Fibroblast of skin of abdomen (primary cell): Measurements from ENCODE around the gene HSPA1B.
"Not testable (repeated sequence)": the region's sequence is repeated elsewhere in the genome, so short reads cannot be mapped to it uniquely, and the experiment has no call there.

Experiments
- DNase-seq: peaks from one replicate; pipeline ENCODE4 v3.0.0-alpha.2; 2013

The HSPA1B gene

GRCh38 chr6:31860349-31860748 is 32.8 kb downstream of the HSPA1B start:
- DNase-seq = no peak

GRCh38 chr6:31861150-31861549 is 33.6 kb downstream of the HSPA1B start:
- DNase-seq = no peak

GRCh38 chr6:31861919-31862343 is 34.4 kb downstream of the HSPA1B start:
- no peak for DNase-seq

- DNase-seq = peak; percentile 100
These were observed 35.1 kb downstream of the HSPA1B start, which contains the start of gene NEU1 for GRCh38 chr6:31862344-31863235. TSS of gene NEU1 (minus strand) at chr6:31862821. CDS start at chr6:31862776, 45 bp downstream.

GRCh38 chr6:31864123-31864562 is 36.6 kb downstream of the HSPA1B start:
- not testable (repeated sequence) for DNase-seq

GRCh38 chr6:31864818-31865204 is 37.3 kb downstream of the HSPA1B start:
- no peak for DNase-seq

- DNase-seq = no peak
These were observed 37.9 kb downstream of the HSPA1B start for GRCh38 chr6:31865205-31866118.

- DNase-seq = not testable (repeated sequence)
These were observed 41.1 kb downstream of the HSPA1B start for GRCh38 chr6:31868658-31868971.

- no peak for DNase-seq
These were observed 41.8 kb downstream of the HSPA1B start for GRCh38 chr6:31869343-31869742.

- no peak for DNase-seq
These were observed 42.9 kb downstream of the HSPA1B start for GRCh38 chr6:31870385-31870921.

GRCh38 chr6:31871046-31871659 is 43.6 kb downstream of the HSPA1B start:
- peak; percentile 47 for DNase-seq

GRCh38 chr6:31874084-31874670 is 46.6 kb downstream of the HSPA1B start:
- DNase-seq = no peak

- DNase-seq = peak; percentile 29
These were observed 47.5 kb downstream of the HSPA1B start for GRCh38 chr6:31874836-31875572.

GRCh38 chr6:31875877-31876276 is 48.3 kb downstream of the HSPA1B start:
- no peak for DNase-seq

GRCh38 chr6:31876357-31876756 is 48.8 kb downstream of the HSPA1B start:
- DNase-seq = no peak

- no peak for DNase-seq
These were observed 49.6 kb downstream of the HSPA1B start for GRCh38 chr6:31877125-31877650.

GRCh38 chr6:31877651-31878161 is 50.2 kb downstream of the HSPA1B start:
- DNase-seq = no peak

GRCh38 chr6:31878222-31878621 is 50.7 kb downstream of the HSPA1B start:
- no peak for DNase-seq

- no peak for DNase-seq
These were observed 51.2 kb downstream of the HSPA1B start, which contains the start of gene SLC44A4 for GRCh38 chr6:31878726-31879125. TSS of gene SLC44A4 (minus strand) at chr6:31878997. CDS start at chr6:31878980, 17 bp downstream.

GRCh38 chr6:31879143-31879542 is 51.6 kb downstream of the HSPA1B start:
- no peak for DNase-seq
